GM21528 (cell line): Measurements from ENCODE around the gene PODN.

Source experiments
- ATAC-seq: cut with Tn5 transposase; IDR thresholded peaks from one replicate; pipeline ENCODE4 v1.9.1; 2021; ENCODE audit warnings: mild to moderate bottlenecking, moderate library complexity; ENCODE audit not compliant: unreplicated experiment, low FRiP score

The PODN gene

GRCh38 chr1:53073868-53074311, 11.9 kb downstream of the PODN start:
- no peak for ATAC-seq

GRCh38 chr1:53074313-53075154, 12.5 kb downstream of the PODN start:
- ATAC-seq = no peak

GRCh38 chr1:53075206-53075605, 13.2 kb downstream of the PODN start:
- ATAC-seq = no peak

GRCh38 chr1:53075761-53076163, 13.7 kb downstream of the PODN start:
- no peak for ATAC-seq

- ATAC-seq = no peak
These were observed 14.2 kb downstream of the PODN start for GRCh38 chr1:53076165-53076564.

- no peak for ATAC-seq
These were observed 14.9 kb downstream of the PODN start for GRCh38 chr1:53076721-53077598.

GRCh38 chr1:53077599-53077965, 15.6 kb downstream of the PODN start:
- ATAC-seq = no peak

GRCh38 chr1:53078333-53079101, 16.5 kb downstream of the PODN start:
- no peak for ATAC-seq

GRCh38 chr1:53079251-53079650, 17.2 kb downstream of the PODN start:
- ATAC-seq = no peak

- no peak for ATAC-seq
These were observed 18.0 kb downstream of the PODN start for GRCh38 chr1:53080041-53080440.

GRCh38 chr1:53080769-53081168, 18.8 kb downstream of the PODN start:
- ATAC-seq = no peak

- ATAC-seq = no peak
These were observed 19.5 kb downstream of the PODN start for GRCh38 chr1:53081384-53082066.

GRCh38 chr1:53082826-53083455, 20.9 kb downstream of the PODN start:
- no peak for ATAC-seq

- ATAC-seq = no peak
These were observed 21.9 kb downstream of the PODN start for GRCh38 chr1:53083636-53084588.

GRCh38 chr1:53084589-53084971, 22.6 kb downstream of the PODN start:
- ATAC-seq = no peak

GRCh38 chr1:53085405-53085804, 23.4 kb downstream of the PODN start:
- ATAC-seq = no peak

- no peak for ATAC-seq
These were observed 24.6 kb downstream of the PODN start for GRCh38 chr1:53086491-53087070.
